HG03460 (cell line): ENCODE data around the gene MAML1.
"Not testable (repeated sequence)": the region's sequence is repeated elsewhere in the genome, so short reads cannot be mapped to it uniquely, and the experiment has no call there.

ENCODE experiments used
- ATAC-seq: cut with Tn5 transposase; IDR thresholded peaks from one replicate; pipeline ENCODE4 v1.9.1; 2021; ENCODE audit not compliant: unreplicated experiment

The MAML1 gene

GRCh38 chr5:179733772-179734126, 1.1 kb downstream of the MAML1 start:
- ATAC-seq = no peak

GRCh38 chr5:179734536-179735164, 2.0 kb downstream of the MAML1 start:
- no peak for ATAC-seq

GRCh38 chr5:179738742-179739141, 6.1 kb downstream of the MAML1 start:
- ATAC-seq = no peak

- ATAC-seq = not testable (repeated sequence)
Measured at GRCh38 chr5:179744106-179744505, 11.5 kb downstream of the MAML1 start.

GRCh38 chr5:179746872-179747271, 14.2 kb downstream of the MAML1 start:
- no peak for ATAC-seq

GRCh38 chr5:179747811-179748210, 15.2 kb downstream of the MAML1 start:
- no peak for ATAC-seq

- no peak for ATAC-seq
Measured at GRCh38 chr5:179749857-179750508, 17.4 kb downstream of the MAML1 start.

GRCh38 chr5:179753971-179754370, 21.3 kb downstream of the MAML1 start:
- no peak for ATAC-seq

GRCh38 chr5:179755022-179755421, 22.4 kb downstream of the MAML1 start:
- no peak for ATAC-seq

GRCh38 chr5:179758955-179759354, 26.3 kb downstream of the MAML1 start:
- no peak for ATAC-seq

GRCh38 chr5:179759581-179760551, 27.2 kb downstream of the MAML1 start:
- ATAC-seq = no peak

GRCh38 chr5:179762079-179762780, 29.6 kb downstream of the MAML1 start:
- ATAC-seq = no peak

GRCh38 chr5:179762781-179763176, 30.2 kb downstream of the MAML1 start:
- no peak for ATAC-seq

- peak; percentile 50 for ATAC-seq
Measured at GRCh38 chr5:179763215-179763945, 30.8 kb downstream of the MAML1 start.

GRCh38 chr5:179764056-179764455, 31.4 kb downstream of the MAML1 start:
- ATAC-seq = no peak

GRCh38 chr5:179765400-179765799, 32.8 kb downstream of the MAML1 start:
- ATAC-seq = no peak

GRCh38 chr5:179766021-179766725, 33.6 kb downstream of the MAML1 start:
- ATAC-seq = no peak

GRCh38 chr5:179766726-179767455, 34.3 kb downstream of the MAML1 start:
- ATAC-seq = no peak

- ATAC-seq = no peak
Measured at GRCh38 chr5:179767496-179768100, 35.0 kb downstream of the MAML1 start.
